GM18498 (cell line): Measurements from ENCODE around the gene APBA1.

Experiments
- ATAC-seq: cut with Tn5 transposase; IDR thresholded peaks from one replicate; pipeline ENCODE4 v1.9.1; 2021; ENCODE audit warnings: mild to moderate bottlenecking, moderate library complexity; ENCODE audit not compliant: unreplicated experiment

The APBA1 gene

GRCh38 chr9:69535286-69535832 lies 136.8 kb downstream of the APBA1 start:
- no peak for ATAC-seq

GRCh38 chr9:69532396-69532795 lies 139.8 kb downstream of the APBA1 start:
- no peak for ATAC-seq

GRCh38 chr9:69527454-69527853 lies 144.7 kb downstream of the APBA1 start:
- no peak for ATAC-seq

GRCh38 chr9:69526699-69527098 lies 145.5 kb downstream of the APBA1 start:
- ATAC-seq = no peak

GRCh38 chr9:69519470-69520240 lies 152.5 kb downstream of the APBA1 start:
- ATAC-seq = peak; percentile 94

- no peak for ATAC-seq
Measured at GRCh38 chr9:69516353-69517322, 155.5 kb downstream of the APBA1 start.

GRCh38 chr9:69515810-69516209 lies 156.4 kb downstream of the APBA1 start:
- no peak for ATAC-seq

- ATAC-seq = no peak
Measured at GRCh38 chr9:69513141-69513820, 158.9 kb downstream of the APBA1 start.

- ATAC-seq = no peak
Measured at GRCh38 chr9:69504058-69504457, 168.1 kb downstream of the APBA1 start.

GRCh38 chr9:69502671-69503301 lies 169.4 kb downstream of the APBA1 start:
- ATAC-seq = no peak

GRCh38 chr9:69500896-69501295 lies 171.3 kb downstream of the APBA1 start:
- ATAC-seq = no peak

- no peak for ATAC-seq
Measured at GRCh38 chr9:69499959-69500358, 172.2 kb downstream of the APBA1 start.

GRCh38 chr9:69499407-69499806 lies 172.8 kb downstream of the APBA1 start:
- no peak for ATAC-seq

- ATAC-seq = no peak
Measured at GRCh38 chr9:69498470-69498869, 173.7 kb downstream of the APBA1 start.

GRCh38 chr9:69497816-69498215 lies 174.4 kb downstream of the APBA1 start:
- ATAC-seq = no peak

GRCh38 chr9:69496846-69497450 lies 175.2 kb downstream of the APBA1 start:
- no peak for ATAC-seq

- no peak for ATAC-seq
Measured at GRCh38 chr9:69495296-69495695, 176.9 kb downstream of the APBA1 start.

GRCh38 chr9:69494763-69495162 lies 177.4 kb downstream of the APBA1 start:
- no peak for ATAC-seq

GRCh38 chr9:69494208-69494607 lies 178.0 kb downstream of the APBA1 start:
- ATAC-seq = no peak

GRCh38 chr9:69486498-69486897 lies 185.7 kb downstream of the APBA1 start:
- no peak for ATAC-seq
